ENCODE data around the gene CACNB1. TPM values are rescaled to one million over a fixed set of nuclear protein-coding genes. Genes with fewer than 3 reads are reported as not detected.
A peak's percentile ranks its signal among the peaks of the same experiment; 100 is the strongest.

Gene CACNB1
- total and polyA plus RNA-seq, 2 of the 13 experiments (the other 11 are each of a cell fraction or from before 2014, with no cell fraction given): 0.75 to 1.5 TPM

GRCh38 chr17:39231591-39232551 is 34.4 kb upstream of the CACNB1 start (continued):
- peak; percentile 31 for TF ChIP-seq ZNF407 (CRISPR knock-in tag; IDR thresholded peaks at IDR 0.05; ENCODE audit: not compliant biosample characterization)
- peak; percentile 52; the same call in 1 of the 2 replicates for TF ChIP-seq NRL (CRISPR knock-in tag; IDR thresholded peaks at IDR 0.05; ENCODE audit: borderline replicate concordance)
- no peak for TF ChIP-seq SRY (CRISPR knock-in tag; IDR thresholded peaks at IDR 0.05)
- no peak for TF ChIP-seq ZNF431 (CRISPR knock-in tag; IDR thresholded peaks at IDR 0.05; ENCODE audit: borderline replicate concordance, low read depth)
- no peak for TF ChIP-seq SIX4 (CRISPR knock-in tag; IDR thresholded peaks at IDR 0.05)
- 0 out of 2 replicates have a peak, but pooled peaks have one; percentile 25 for TF ChIP-seq TRAFD1 (CRISPR knock-in tag; IDR thresholded peaks at IDR 0.05; ENCODE audit: borderline replicate concordance)
- no peak for TF ChIP-seq TGIF2 (CRISPR knock-in tag; IDR thresholded peaks at IDR 0.05)
- TF ChIP-seq ZNF260 (CRISPR knock-in tag; IDR thresholded peaks at IDR 0.05; ENCODE audit: borderline replicate concordance, low read depth): no peak
- no peak for TF ChIP-seq ZNF597 (CRISPR knock-in tag; IDR thresholded peaks at IDR 0.05)
- TF ChIP-seq CSRNP2 (CRISPR knock-in tag; conservative IDR thresholded peaks at IDR 0.05; ENCODE audit: low read depth): no peak
- TF ChIP-seq ZNF232 (CRISPR knock-in tag; IDR thresholded peaks at IDR 0.05; ENCODE audit: borderline replicate concordance): no peak
- no peak for TF ChIP-seq PHF5A (CRISPR knock-in tag; IDR thresholded peaks at IDR 0.05; ENCODE audit: low read depth, unreplicated experiment)
- TF ChIP-seq MXD3 (CRISPR knock-in tag; IDR thresholded peaks at IDR 0.05): 0 out of 2 replicates have a peak, but pooled peaks have one; percentile 26
